ENCODE results near the gene GTF2H2C. TPM values are rescaled to one million over a fixed set of nuclear protein-coding genes. Genes with fewer than 3 reads are reported as not detected.
"Not testable (repeated sequence)": the region's sequence is repeated elsewhere in the genome, so short reads cannot be mapped to it uniquely, and the experiment has no call there.

The GTF2H2C gene
- total RNA-seq, 1 experiment from 2014 or later: 69.8 TPM

GRCh38 chr5:69526660-69527059 lies 33.3 kb upstream of the GTF2H2C start:
- Histone ChIP-seq H3K79me2 (ENCODE audit: low read length) (no peaks in the 10 kb centered on the region), H4K20me1 (ENCODE audit: insufficient read depth, low read depth, low read length) (no peaks in the 10 kb centered on the region)

GRCh38 chr5:69527128-69527770 lies 32.7 kb upstream of the GTF2H2C start:
- Histone ChIP-seq H3K4me1 (ENCODE audit: low read length) (no peaks in the 10 kb centered on the region), H3K9me2 (replicated peaks; ENCODE audit: insufficient read depth, low read length) (no peaks in the 10 kb centered on the region), H4K20me1 (ENCODE audit: insufficient read depth, low read depth, low read length) (no peaks in the 10 kb centered on the region), H3K4me2 (ENCODE audit: low read depth, low read length, poor library complexity, severe bottlenecking) (no peak overlapping the region), H3K9me3 (ENCODE audit: low read length) (no peaks in the 10 kb centered on the region), H2AFZ (ENCODE audit: low read length) (no peak overlapping the region), H3K36me3 (ENCODE audit: insufficient read depth, low read length) (no peaks in the 10 kb centered on the region), H3K79me2 (ENCODE audit: low read length) (no peaks in the 10 kb centered on the region), H3K27ac (ENCODE audit: low read length) (no peak overlapping the region), H3K4me3 (ENCODE audit: low read length) (no peak overlapping the region), H3K27me3 (ENCODE audit: low read length) (no peaks in the 10 kb centered on the region), H3K9ac (ENCODE audit: low read length) (no peak overlapping the region)
- no peak for DNase-seq

More at GRCh38 chr5:69526660-69527059, 33.3 kb upstream of the GTF2H2C start:
- Histone ChIP-seq H3K4me2 (ENCODE audit: low read depth, low read length, poor library complexity, severe bottlenecking) (no peak overlapping the region), H2AFZ (ENCODE audit: low read length) (no peak overlapping the region), H3K4me1 (ENCODE audit: low read length) (no peaks in the 10 kb centered on the region), H3K9me3 (ENCODE audit: low read length) (no peaks in the 10 kb centered on the region), H3K9me2 (replicated peaks; ENCODE audit: insufficient read depth, low read length) (no peaks in the 10 kb centered on the region), H3K9ac (ENCODE audit: low read length) (no peak overlapping the region), H3K27me3 (ENCODE audit: low read length) (no peaks in the 10 kb centered on the region), H3K36me3 (ENCODE audit: insufficient read depth, low read length) (no peaks in the 10 kb centered on the region), H3K27ac (ENCODE audit: low read length) (no peak overlapping the region), H3K4me3 (ENCODE audit: low read length) (no peak overlapping the region)
- DNase-seq: no peak

GRCh38 chr5:69528035-69528434 lies 32.0 kb upstream of the GTF2H2C start:
- Histone ChIP-seq H3K27ac (ENCODE audit: low read length) (no peak overlapping the region), H2AFZ (ENCODE audit: low read length) (no peak overlapping the region), H3K4me3 (ENCODE audit: low read length) (no peak overlapping the region), H3K36me3 (ENCODE audit: insufficient read depth, low read length) (no peaks in the 10 kb centered on the region), H3K4me2 (ENCODE audit: low read depth, low read length, poor library complexity, severe bottlenecking) (no peak overlapping the region), H3K9ac (ENCODE audit: low read length) (no peak overlapping the region), H3K27me3 (ENCODE audit: low read length) (no peaks in the 10 kb centered on the region), H3K9me2 (replicated peaks; ENCODE audit: insufficient read depth, low read length) (no peaks in the 10 kb centered on the region), H3K4me1 (ENCODE audit: low read length) (no peaks in the 10 kb centered on the region), H4K20me1 (ENCODE audit: insufficient read depth, low read depth, low read length) (no peaks in the 10 kb centered on the region), H3K79me2 (ENCODE audit: low read length) (no peaks in the 10 kb centered on the region), H3K9me3 (ENCODE audit: low read length) (no peaks in the 10 kb centered on the region)
- DNase-seq: no peak

GRCh38 chr5:69528609-69529008 lies 31.4 kb upstream of the GTF2H2C start:
- DNase-seq: no peak
- H3K9me2 ChIP-seq (replicated peaks; ENCODE audit: insufficient read depth, low read length): no peaks in the 10 kb centered on the region
- H3K9ac ChIP-seq (ENCODE audit: low read length): no peak overlapping the region
- H3K27ac ChIP-seq (ENCODE audit: low read length): no peak overlapping the region
- H4K20me1 ChIP-seq (ENCODE audit: insufficient read depth, low read depth, low read length): no peaks in the 10 kb centered on the region
- H3K4me2 ChIP-seq (ENCODE audit: low read depth, low read length, poor library complexity, severe bottlenecking): no peak overlapping the region
- H2AFZ ChIP-seq (ENCODE audit: low read length): no peak overlapping the region
- H3K27me3 ChIP-seq (ENCODE audit: low read length): no peaks in the 10 kb centered on the region
- H3K4me1 ChIP-seq (ENCODE audit: low read length): no peaks in the 10 kb centered on the region
- H3K9me3 ChIP-seq (ENCODE audit: low read length): no peaks in the 10 kb centered on the region
- no peak overlapping the region for H3K4me3 ChIP-seq (ENCODE audit: low read length)
- H3K36me3 ChIP-seq (ENCODE audit: insufficient read depth, low read length): no peaks in the 10 kb centered on the region
- no peaks in the 10 kb centered on the region for H3K79me2 ChIP-seq (ENCODE audit: low read length)

- H2AFZ ChIP-seq (ENCODE audit: low read length): no peak overlapping the region
- H3K79me2 ChIP-seq (ENCODE audit: low read length): no peaks in the 10 kb centered on the region
- no peaks in the 10 kb centered on the region for H3K36me3 ChIP-seq (ENCODE audit: insufficient read depth, low read length)
These were observed 29.2 kb upstream of the GTF2H2C start for GRCh38 chr5:69530561-69531405.

GRCh38 chr5:69531406-69531801 lies 28.6 kb upstream of the GTF2H2C start:
- Histone ChIP-seq H3K79me2 (ENCODE audit: low read length) (no peaks in the 10 kb centered on the region), H3K27ac (ENCODE audit: low read length) (no peak overlapping the region), H3K9me2 (replicated peaks; ENCODE audit: insufficient read depth, low read length) (no peaks in the 10 kb centered on the region), H3K9ac (ENCODE audit: low read length) (no peak overlapping the region), H3K36me3 (ENCODE audit: insufficient read depth, low read length) (no peaks in the 10 kb centered on the region), H4K20me1 (ENCODE audit: insufficient read depth, low read depth, low read length) (no peaks in the 10 kb centered on the region), H2AFZ (ENCODE audit: low read length) (no peak overlapping the region), H3K9me3 (ENCODE audit: low read length) (no peaks in the 10 kb centered on the region), H3K4me1 (ENCODE audit: low read length) (no peaks in the 10 kb centered on the region), H3K27me3 (ENCODE audit: low read length) (no peaks in the 10 kb centered on the region), H3K4me3 (ENCODE audit: low read length) (no peak overlapping the region), H3K4me2 (ENCODE audit: low read depth, low read length, poor library complexity, severe bottlenecking) (no peak overlapping the region)
- no peak for DNase-seq

More at GRCh38 chr5:69530561-69531405, 29.2 kb upstream of the GTF2H2C start:
- no peak for DNase-seq
- Histone ChIP-seq H3K9me2 (replicated peaks; ENCODE audit: insufficient read depth, low read length) (no peaks in the 10 kb centered on the region), H3K4me2 (ENCODE audit: low read depth, low read length, poor library complexity, severe bottlenecking) (no peak overlapping the region), H3K9me3 (ENCODE audit: low read length) (no peaks in the 10 kb centered on the region), H3K27ac (ENCODE audit: low read length) (no peak overlapping the region), H3K4me3 (ENCODE audit: low read length) (no peak overlapping the region), H3K27me3 (ENCODE audit: low read length) (no peaks in the 10 kb centered on the region), H3K4me1 (ENCODE audit: low read length) (no peaks in the 10 kb centered on the region), H3K9ac (ENCODE audit: low read length) (no peak overlapping the region), H4K20me1 (ENCODE audit: insufficient read depth, low read depth, low read length) (no peaks in the 10 kb centered on the region)

GRCh38 chr5:69537911-69538310 lies 22.1 kb upstream of the GTF2H2C start:
- not testable (repeated sequence) for DNase-seq; H3K4me2 ChIP-seq (ENCODE audit: low read depth, low read length, poor library complexity, severe bottlenecking); H3K9ac ChIP-seq (ENCODE audit: low read length); H3K9me3 ChIP-seq (ENCODE audit: low read length); H3K36me3 ChIP-seq (ENCODE audit: insufficient read depth, low read length); H3K27ac ChIP-seq (ENCODE audit: low read length); H3K9me2 ChIP-seq (replicated peaks; ENCODE audit: insufficient read depth, low read length); H4K20me1 ChIP-seq (ENCODE audit: insufficient read depth, low read depth, low read length); H3K4me1 ChIP-seq (ENCODE audit: low read length); H3K4me3 ChIP-seq (ENCODE audit: low read length); H3K79me2 ChIP-seq (ENCODE audit: low read length); H2AFZ ChIP-seq (ENCODE audit: low read length); H3K27me3 ChIP-seq (ENCODE audit: low read length)

- H2AFZ ChIP-seq (ENCODE audit: low read length); H3K4me1 ChIP-seq (ENCODE audit: low read length); DNase-seq; H3K4me3 ChIP-seq (ENCODE audit: low read length); H3K27me3 ChIP-seq (ENCODE audit: low read length); H3K4me2 ChIP-seq (ENCODE audit: low read depth, low read length, poor library complexity, severe bottlenecking); H3K9me2 ChIP-seq (replicated peaks; ENCODE audit: insufficient read depth, low read length); H3K9me3 ChIP-seq (ENCODE audit: low read length); H4K20me1 ChIP-seq (ENCODE audit: insufficient read depth, low read depth, low read length); H3K9ac ChIP-seq (ENCODE audit: low read length); H3K27ac ChIP-seq (ENCODE audit: low read length); H3K36me3 ChIP-seq (ENCODE audit: insufficient read depth, low read length); H3K79me2 ChIP-seq (ENCODE audit: low read length): not testable (repeated sequence)
These were observed 21.3 kb upstream of the GTF2H2C start for GRCh38 chr5:69538735-69539134.
